ENCODE results near the gene GLYR1. TPM values are rescaled to one million over a fixed set of nuclear protein-coding genes. Genes with fewer than 3 reads are reported as not detected.

GLYR1 gene
- total and polyA plus RNA-seq, 2 of the 4 experiments (the other 2 are of a cell fraction) = 26.0 to 54.2 TPM

- no TSS peak for BruUV-seq (replicated peaks)
- POLR2A ChIA-PET (ENCODE audit: unreplicated experiment) = interaction anchor here (0.5 kb wide), 1 partner anchor 89 kb away, joined by 6 read pairs; no protein-coding TSS in a partner anchor
Measured at GRCh38 chr16:4865231-4865860, 18.3 kb upstream of the GLYR1 start.

More at GRCh38 chr16:4865231-4865860, 18.3 kb upstream of the GLYR1 start:
- WGBS, 2 experiments (ENCODE audit: extremely low coverage in 2 of 2, insufficient read length in 1 of 2) = 95% methylated on average over 3 of the region's 13 CpGs; no CpG with 5 or more reads in 1 of the 2 experiments
- Histone ChIP-seq H2AFZ (replicated peaks; ENCODE audit: low read length, poor library complexity) (no peak overlapping the region), H2BK5ac (ENCODE audit: low read depth, low read length, poor library complexity, severe bottlenecking) (no peak overlapping the region), H2AK9ac (replicated peaks; ENCODE audit: low read depth, low read length, poor library complexity) (no peak overlapping the region), H2BK120ac (ENCODE audit: low read depth, low read length) (no peak overlapping the region), H3K4me2 (ENCODE audit: low read depth, low read length) (no peak overlapping the region), H3K9me3 (ENCODE audit: control insufficient read depth, insufficient read depth, low read length) (no peaks in the 10 kb centered on the region), H2BK20ac (ENCODE audit: low read depth, low read length) (no peak overlapping the region), H3K27ac (ENCODE audit: insufficient read depth, low read length) (no peak overlapping the region), H2AK5ac (ENCODE audit: low read depth, low read length) (no peak overlapping the region), H4K5ac (ENCODE audit: low read depth, low read length) (no peak overlapping the region), H2BK15ac (ENCODE audit: low read depth, low read length) (no peak overlapping the region), H3K14ac (replicated peaks; ENCODE audit: low read depth, low read length) (no peak overlapping the region), H4K8ac (ENCODE audit: low read depth in 2 of 2, low read length in 2 of 2) (no peak overlapping the region), H3K36me3 (ENCODE audit: control insufficient read depth, insufficient read depth, low read length) (peaks cover 41% of the 10 kb centered on the region), H3K18ac (ENCODE audit: low read depth, low read length) (no peak overlapping the region), H3K4ac (ENCODE audit: low read depth, low read length) (no peak overlapping the region), H4K20me1 (ENCODE audit: insufficient read depth, low read length) (peaks cover 56% of the 10 kb centered on the region), H3K4me1 (ENCODE audit: control insufficient read depth, insufficient read depth, low read length) (no peaks in the 10 kb centered on the region; the same call in 1 of the 2 replicates), H3K9me1 (ENCODE audit: insufficient read depth, low read length) (0 out of 2 replicates have a peak, but pooled peaks cover 3% of the 10 kb centered on the region), H3K4me3 (ENCODE audit: insufficient read depth, low read depth, low read length) (no peak overlapping the region), H3K27me3 (ENCODE audit: control insufficient read depth, insufficient read depth, low read length) (no peaks in the 10 kb centered on the region), H3K56ac (ENCODE audit: extremely low read depth, insufficient read depth, low read length) (no peak overlapping the region), H3K79me1 (ENCODE audit: low read depth in 1 of 2, low read length in 2 of 2) (peaks cover 24 to 67% of the 10 kb centered on the region in 2 experiments), H4K91ac (ENCODE audit: insufficient read depth, low read depth, low read length) (no peak overlapping the region), H3K9ac (ENCODE audit: low read depth, low read length) (no peak overlapping the region), H3K23ac (ENCODE audit: low read depth, low read length) (no peak overlapping the region)
- CTCF ChIA-PET = no interaction called here
- dilution Hi-C loops (cut with HindIII; ENCODE audit: low sequenced_read_pairs, unreplicated experiment) (no loop called here), in situ Hi-C loops (cut with MboI; ENCODE audit: low sequenced_read_pairs) (no loop called here), intact Hi-C loops (cut with micrococcal nuclease) (no loop called here)
- no peak for TF ChIP-seq FOS (IDR thresholded peaks at IDR 0.05; ENCODE audit: low read depth, low read length)
- no peak for TF ChIP-seq ELK1 (IDR thresholded peaks at IDR 0.05; ENCODE audit: borderline replicate concordance, low read depth, low read length)
- TF ChIP-seq CEBPB (IDR thresholded peaks at IDR 0.05; ENCODE audit: low read depth, low read length) = no peak
- no peak for TF ChIP-seq CTCF (conservative IDR thresholded peaks at IDR 0.05; ENCODE audit: low read depth, low read length)
- no peak for TF ChIP-seq SMC3 (IDR thresholded peaks at IDR 0.05; ENCODE audit: low read depth, low read length)
- TF ChIP-seq RCOR1 (IDR thresholded peaks at IDR 0.05; ENCODE audit: insufficient replicate concordance, low read length) = no peak
- no peak for TF ChIP-seq POLR2A (IDR thresholded peaks at IDR 0.05; ENCODE audit: low read depth, low read length)
- no peak for TF ChIP-seq BHLHE40 (IDR thresholded peaks at IDR 0.05; ENCODE audit: low read depth, low read length)
- no peak for TF ChIP-seq MAFK (IDR thresholded peaks at IDR 0.05; ENCODE audit: low read depth, low read length)
- no peak for TF ChIP-seq USF2 (IDR thresholded peaks at IDR 0.05; ENCODE audit: low read depth, low read length)
- TF ChIP-seq NFE2L2 (IDR thresholded peaks at IDR 0.05; ENCODE audit: low read depth, low read length) = no peak
- no peak for TF ChIP-seq MAZ (IDR thresholded peaks at IDR 0.05; ENCODE audit: borderline replicate concordance, low read depth, low read length)
- no peak for TF ChIP-seq RAD21 (IDR thresholded peaks at IDR 0.05; ENCODE audit: low read length)
- TF ChIP-seq MXI1 (IDR thresholded peaks at IDR 0.05; ENCODE audit: borderline replicate concordance, low read depth, low read length) = no peak
- TF ChIP-seq CHD1 (IDR thresholded peaks at IDR 0.05; ENCODE audit: low read depth, low read length) = no peak
- TF ChIP-seq RFX5 (IDR thresholded peaks at IDR 0.05; ENCODE audit: low read depth, low read length) = no peak
- DNase-seq = no peak
- ATAC-seq (ENCODE audit: low read depth) = no peak
